ENCODE measurements around the gene DUSP8.

The DUSP8 gene

DNA sequence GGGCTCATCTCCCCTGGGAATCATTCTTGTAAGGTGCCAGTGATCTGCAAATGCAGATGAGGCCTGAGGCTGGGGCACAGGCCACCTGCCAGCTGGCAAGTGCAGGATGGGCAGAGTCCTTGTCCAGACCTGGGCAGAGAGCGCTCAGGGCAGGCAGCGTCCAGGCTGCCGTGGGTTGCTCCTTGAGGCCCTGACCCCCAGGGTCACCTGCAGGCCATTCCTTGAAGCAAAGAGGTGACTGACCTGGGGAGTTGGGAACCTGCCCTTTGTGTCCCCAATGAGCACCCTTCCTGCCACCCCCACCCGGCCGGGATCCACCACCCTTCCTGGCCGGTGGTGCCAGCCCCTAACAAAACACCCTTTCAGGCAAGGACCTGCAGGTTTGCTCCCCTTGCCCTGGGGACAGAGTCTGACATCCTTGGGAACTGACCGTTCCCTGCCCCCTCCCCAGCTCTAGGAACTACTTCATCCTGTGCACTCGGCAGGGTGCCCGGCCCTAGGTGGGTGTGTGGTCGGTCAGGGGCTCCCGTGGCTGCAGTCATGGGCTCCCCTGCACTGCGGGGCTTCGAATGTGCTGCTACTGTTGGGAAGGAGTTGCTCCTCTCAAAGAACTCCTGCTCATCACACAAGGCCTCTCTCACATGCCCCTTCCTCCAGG, 28.3 kb downstream of the DUSP8 start:
- no CpG with 5 or more reads among the region's 13 CpGs for WGBS (ENCODE audit: insufficient coverage, insufficient read length)
- H3K4me3 ChIP-seq (ENCODE audit: low read length) = no peak overlapping the region
- no peak for DNase-seq (ENCODE audit: low read depth, low spot score)
- no peaks in the 10 kb centered on the region for H3K9me3 ChIP-seq (ENCODE audit: control insufficient read depth, insufficient read depth, low read length)
- peaks cover 6% of the 10 kb centered on the region for H3K27me3 ChIP-seq (ENCODE audit: control insufficient read depth, insufficient read depth, low read length)
- H3K36me3 ChIP-seq (ENCODE audit: control insufficient read depth, insufficient read depth, low read length) = no peaks in the 10 kb centered on the region
- peaks cover 8% of the 10 kb centered on the region for H3K4me1 ChIP-seq (ENCODE audit: control insufficient read depth, insufficient read depth, low read length)
- no peak overlapping the region for H3K27ac ChIP-seq (ENCODE audit: low read length)

- Histone ChIP-seq H3K4me1 (ENCODE audit: control insufficient read depth, insufficient read depth, low read length) (peaks cover 3% of the 10 kb centered on the region; the same call in 1 of the 2 replicates), H3K27ac (ENCODE audit: low read length) (no peak overlapping the region), H3K36me3 (ENCODE audit: control insufficient read depth, insufficient read depth, low read length) (no peaks in the 10 kb centered on the region), H3K4me3 (ENCODE audit: low read length) (no peak overlapping the region), H3K9me3 (ENCODE audit: control insufficient read depth, insufficient read depth, low read length) (no peaks in the 10 kb centered on the region), H3K27me3 (ENCODE audit: control insufficient read depth, insufficient read depth, low read length) (peaks cover 3% of the 10 kb centered on the region; the same call in 1 of the 2 replicates)
- no CpG with 5 or more reads among the region's 10 CpGs for WGBS (ENCODE audit: insufficient coverage, insufficient read length)
- DNase-seq (ENCODE audit: low read depth, low spot score) = no peak
Measured at GRCh38 chr11:1542267-1542666, 29.8 kb downstream of the DUSP8 start.

GRCh38 chr11:1541474-1542204, 30.4 kb downstream of the DUSP8 start:
- H3K27me3 ChIP-seq (ENCODE audit: control insufficient read depth, insufficient read depth, low read length) = peaks cover 2% of the 10 kb centered on the region; the same call in 1 of the 2 replicates
- no peaks in the 10 kb centered on the region for H3K36me3 ChIP-seq (ENCODE audit: control insufficient read depth, insufficient read depth, low read length)
- H3K9me3 ChIP-seq (ENCODE audit: control insufficient read depth, insufficient read depth, low read length) = no peaks in the 10 kb centered on the region
- H3K4me1 ChIP-seq (ENCODE audit: control insufficient read depth, insufficient read depth, low read length) = peaks cover 3% of the 10 kb centered on the region; the same call in 1 of the 2 replicates
- no peak for DNase-seq (ENCODE audit: low read depth, low spot score)
- H3K4me3 ChIP-seq (ENCODE audit: low read length) = no peak overlapping the region
- H3K27ac ChIP-seq (ENCODE audit: low read length) = no peak overlapping the region
- no CpG with 5 or more reads among the region's 22 CpGs for WGBS (ENCODE audit: insufficient coverage, insufficient read length)

- no peaks in the 10 kb centered on the region for H3K9me3 ChIP-seq (ENCODE audit: control insufficient read depth, insufficient read depth, low read length)
- DNase-seq (ENCODE audit: low read depth, low spot score) = no peak
- no peak overlapping the region for H3K27ac ChIP-seq (ENCODE audit: low read length)
- H3K27me3 ChIP-seq (ENCODE audit: control insufficient read depth, insufficient read depth, low read length) = peaks cover 2% of the 10 kb centered on the region; the same call in 1 of the 2 replicates
- no CpG with 5 or more reads among the region's 6 CpGs for WGBS (ENCODE audit: insufficient coverage, insufficient read length)
- H3K4me1 ChIP-seq (ENCODE audit: control insufficient read depth, insufficient read depth, low read length) = no peaks in the 10 kb centered on the region
- no peak overlapping the region for H3K4me3 ChIP-seq (ENCODE audit: low read length)
- H3K36me3 ChIP-seq (ENCODE audit: control insufficient read depth, insufficient read depth, low read length) = no peaks in the 10 kb centered on the region
Measured at GRCh38 chr11:1540074-1540473, 32.0 kb downstream of the DUSP8 start.

- no CpG with 5 or more reads among the region's 5 CpGs for WGBS (ENCODE audit: insufficient coverage, insufficient read length)
- H3K27ac ChIP-seq (ENCODE audit: low read length) = no peak overlapping the region
- DNase-seq (ENCODE audit: low read depth, low spot score) = no peak
- H3K36me3 ChIP-seq (ENCODE audit: control insufficient read depth, insufficient read depth, low read length) = no peaks in the 10 kb centered on the region
- H3K4me1 ChIP-seq (ENCODE audit: control insufficient read depth, insufficient read depth, low read length) = no peaks in the 10 kb centered on the region
- H3K9me3 ChIP-seq (ENCODE audit: control insufficient read depth, insufficient read depth, low read length) = no peaks in the 10 kb centered on the region
- no peak overlapping the region for H3K4me3 ChIP-seq (ENCODE audit: low read length)
- peaks cover 2% of the 10 kb centered on the region; the same call in 1 of the 2 replicates for H3K27me3 ChIP-seq (ENCODE audit: control insufficient read depth, insufficient read depth, low read length)
Measured at GRCh38 chr11:1538153-1538552, 33.9 kb downstream of the DUSP8 start.

DNA sequence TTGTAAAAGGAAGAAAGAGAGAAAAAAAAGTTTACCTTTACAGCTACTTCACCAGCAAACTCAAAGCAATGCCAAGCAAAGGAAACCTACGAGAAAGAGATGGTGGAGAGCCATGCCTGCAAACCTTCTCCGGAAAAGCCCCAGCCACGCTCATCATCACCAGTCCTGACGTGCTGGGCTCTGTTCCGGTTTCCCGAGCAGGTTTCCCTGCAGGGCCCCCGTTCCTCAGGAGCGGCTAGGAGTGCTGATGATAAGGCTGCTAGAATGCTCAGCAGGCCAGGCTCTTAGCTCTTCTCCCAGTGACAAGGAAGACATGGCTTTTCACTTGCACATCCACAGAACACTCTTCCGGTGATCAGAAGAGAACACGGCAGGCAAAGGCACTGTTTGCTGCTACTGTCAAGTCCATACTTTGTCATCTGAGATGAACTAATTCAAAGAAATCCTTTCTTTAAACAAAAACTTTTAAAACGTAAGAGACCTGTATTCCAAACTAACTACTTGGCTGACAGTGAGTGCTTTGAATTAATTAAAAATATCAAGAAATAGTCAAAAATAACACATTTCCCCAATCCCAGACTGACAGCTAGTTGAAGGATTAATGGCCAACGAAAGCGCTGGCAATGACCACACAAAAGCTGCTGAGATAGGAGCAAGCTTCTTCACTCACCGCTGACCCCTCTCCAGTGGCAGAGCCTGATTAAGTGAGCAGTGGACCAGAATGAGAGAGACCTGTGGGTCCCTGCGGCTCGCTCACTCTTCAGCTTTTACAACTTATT, 35.8 kb downstream of the DUSP8 start:
- no peaks in the 10 kb centered on the region for H3K4me1 ChIP-seq (ENCODE audit: control insufficient read depth, insufficient read depth, low read length)
- DNase-seq (ENCODE audit: low read depth, low spot score) = no peak
- WGBS (ENCODE audit: insufficient coverage, insufficient read length) = no CpG with 5 or more reads among the region's 16 CpGs
- no peaks in the 10 kb centered on the region for H3K9me3 ChIP-seq (ENCODE audit: control insufficient read depth, insufficient read depth, low read length)
- peaks cover 2% of the 10 kb centered on the region; the same call in 1 of the 2 replicates for H3K27me3 ChIP-seq (ENCODE audit: control insufficient read depth, insufficient read depth, low read length)
- H3K27ac ChIP-seq (ENCODE audit: low read length) = no peak overlapping the region
- H3K4me3 ChIP-seq (ENCODE audit: low read length) = no peak overlapping the region
- H3K36me3 ChIP-seq (ENCODE audit: control insufficient read depth, insufficient read depth, low read length) = no peaks in the 10 kb centered on the region

DNA sequence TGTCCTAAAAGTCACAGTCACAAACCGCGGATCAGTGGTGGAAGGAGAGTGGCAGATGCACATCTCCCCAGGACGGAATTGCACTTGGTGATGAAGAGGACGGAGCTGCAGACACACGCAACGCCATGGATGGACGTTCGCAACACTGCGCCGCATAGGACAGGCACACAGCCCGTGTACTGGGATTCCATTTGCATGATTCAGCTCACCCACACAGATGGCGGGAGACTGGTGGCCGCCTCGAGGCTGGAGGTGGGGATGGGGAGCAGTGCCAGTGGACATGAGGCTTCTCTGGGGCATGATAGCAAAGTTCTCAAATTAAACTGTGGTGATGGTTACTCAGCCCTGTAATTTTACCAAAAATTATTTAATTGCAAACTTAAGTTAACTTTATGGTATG, 37.4 kb downstream of the DUSP8 start:
- no peak for DNase-seq (ENCODE audit: low read depth, low spot score)
- H3K27ac ChIP-seq (ENCODE audit: low read length) = no peak overlapping the region
- H3K4me3 ChIP-seq (ENCODE audit: low read length) = no peak overlapping the region
- H3K36me3 ChIP-seq (ENCODE audit: control insufficient read depth, insufficient read depth, low read length) = no peaks in the 10 kb centered on the region
- WGBS (ENCODE audit: insufficient coverage, insufficient read length) = no CpG with 5 or more reads among the region's 14 CpGs
- no peaks in the 10 kb centered on the region for H3K9me3 ChIP-seq (ENCODE audit: control insufficient read depth, insufficient read depth, low read length)
- H3K4me1 ChIP-seq (ENCODE audit: control insufficient read depth, insufficient read depth, low read length) = no peaks in the 10 kb centered on the region
- peaks cover 2% of the 10 kb centered on the region; the same call in 1 of the 2 replicates for H3K27me3 ChIP-seq (ENCODE audit: control insufficient read depth, insufficient read depth, low read length)

DNA sequence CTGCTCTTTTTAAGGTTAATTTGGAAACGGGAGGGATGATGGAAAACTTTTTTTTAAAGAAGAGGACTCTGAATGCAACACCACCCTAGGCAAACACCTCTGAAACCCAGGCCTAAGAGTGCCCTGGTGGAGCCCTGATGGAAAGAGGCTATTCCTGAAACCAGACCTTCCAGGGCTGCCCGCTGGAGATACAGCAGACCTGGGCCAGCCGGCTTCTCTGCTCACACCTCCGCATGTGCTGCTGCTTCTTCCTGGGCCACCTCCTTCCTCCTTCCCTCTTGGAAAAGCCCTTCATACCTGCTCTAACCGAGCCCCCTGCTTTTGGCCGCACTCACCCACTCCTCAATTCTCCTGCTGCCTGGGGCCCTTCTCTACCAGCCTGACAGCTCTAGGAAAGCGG, 37.9 kb downstream of the DUSP8 start:
- no peaks in the 10 kb centered on the region for H3K36me3 ChIP-seq (ENCODE audit: control insufficient read depth, insufficient read depth, low read length)

DNA sequence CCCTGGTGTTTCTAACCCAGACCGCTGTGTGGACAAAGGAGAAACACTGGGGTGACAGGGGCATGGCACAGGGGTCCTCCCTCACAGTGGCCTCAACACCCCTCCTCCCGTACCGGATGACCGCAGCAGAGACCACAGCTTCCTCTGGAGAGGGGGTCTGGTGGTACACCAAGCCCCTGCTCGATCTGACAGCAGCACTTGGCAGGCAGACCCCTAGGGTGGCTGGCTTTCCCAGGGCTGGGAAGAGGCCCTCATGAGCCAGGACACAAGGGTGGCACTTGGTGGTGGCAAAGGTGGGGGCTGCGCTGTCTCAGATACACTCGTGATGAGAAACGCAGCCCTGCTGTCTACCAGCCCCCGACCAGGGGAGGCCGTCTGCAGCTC, 38.7 kb downstream of the DUSP8 start:
- no peaks in the 10 kb centered on the region for H3K36me3 ChIP-seq (ENCODE audit: control insufficient read depth, insufficient read depth, low read length)
- no peaks in the 10 kb centered on the region for H3K4me1 ChIP-seq (ENCODE audit: control insufficient read depth, insufficient read depth, low read length)

More for the DNA sequence above, 37.9 kb downstream of the DUSP8 start:
- Histone ChIP-seq H3K27ac (ENCODE audit: low read length) (no peak overlapping the region), H3K27me3 (ENCODE audit: control insufficient read depth, insufficient read depth, low read length) (peaks cover 2% of the 10 kb centered on the region; the same call in 1 of the 2 replicates), H3K4me1 (ENCODE audit: control insufficient read depth, insufficient read depth, low read length) (no peaks in the 10 kb centered on the region), H3K4me3 (ENCODE audit: low read length) (no peak overlapping the region), H3K9me3 (ENCODE audit: control insufficient read depth, insufficient read depth, low read length) (no peaks in the 10 kb centered on the region)
- WGBS (ENCODE audit: insufficient coverage, insufficient read length) = no CpG with 5 or more reads among the region's 7 CpGs
- no peak for DNase-seq (ENCODE audit: low read depth, low spot score)

GRCh38 chr11:1532606-1533341, 39.3 kb downstream of the DUSP8 start:
- Histone ChIP-seq H3K27ac (ENCODE audit: low read length) (no peak overlapping the region), H3K27me3 (ENCODE audit: control insufficient read depth, insufficient read depth, low read length) (no peaks in the 10 kb centered on the region), H3K36me3 (ENCODE audit: control insufficient read depth, insufficient read depth, low read length) (no peaks in the 10 kb centered on the region), H3K9me3 (ENCODE audit: control insufficient read depth, insufficient read depth, low read length) (no peaks in the 10 kb centered on the region), H3K4me1 (ENCODE audit: control insufficient read depth, insufficient read depth, low read length) (no peaks in the 10 kb centered on the region), H3K4me3 (ENCODE audit: low read length) (no peak overlapping the region)
- no CpG with 5 or more reads among the region's 20 CpGs for WGBS (ENCODE audit: insufficient coverage, insufficient read length)
- no peak for DNase-seq (ENCODE audit: low read depth, low spot score)

More for the DNA sequence above, 38.7 kb downstream of the DUSP8 start:
- DNase-seq (ENCODE audit: low read depth, low spot score) = no peak
- Histone ChIP-seq H3K27ac (ENCODE audit: low read length) (no peak overlapping the region), H3K9me3 (ENCODE audit: control insufficient read depth, insufficient read depth, low read length) (no peaks in the 10 kb centered on the region), H3K27me3 (ENCODE audit: control insufficient read depth, insufficient read depth, low read length) (peaks cover 2% of the 10 kb centered on the region; the same call in 1 of the 2 replicates), H3K4me3 (ENCODE audit: low read length) (no peak overlapping the region)
- WGBS (ENCODE audit: insufficient coverage, insufficient read length) = no CpG with 5 or more reads among the region's 10 CpGs
